HEK293 (cell line): ENCODE data around the gene SLC25A24.
A peak's percentile ranks its signal among the peaks of the same experiment; 100 is the strongest.

ENCODE experiments used
- CTCF ChIP-seq: fragments of 450-650 bp; formaldehyde crosslinking; IDR thresholded peaks from 2 replicates; pipeline ENCODE4 v1.5.1; 2016; ENCODE audit warnings: missing biosample characterization, missing genetic modification characterization
- MYNN ChIP-seq: fragments of 450-650 bp; formaldehyde crosslinking; IDR thresholded peaks from 2 replicates; pipeline ENCODE4 v1.5.1; 2016; ENCODE audit warnings: missing biosample characterization, missing genetic modification characterization, borderline replicate concordance
- REPIN1 ChIP-seq: fragments of 450-650 bp; formaldehyde crosslinking; IDR thresholded peaks from 2 replicates; pipeline ENCODE4 v1.5.1; 2017; ENCODE audit warnings: missing biosample characterization, missing genetic modification characterization, low read depth
- ZFP41 ChIP-seq: fragments of 450-650 bp; formaldehyde crosslinking; IDR thresholded peaks from 2 replicates; pipeline ENCODE4 v1.5.1; 2016; ENCODE audit warnings: missing biosample characterization, missing genetic modification characterization, borderline replicate concordance
- ZNF223 ChIP-seq: fragments of 450-650 bp; formaldehyde crosslinking; IDR thresholded peaks from 2 replicates; pipeline ENCODE4 v1.5.1; 2016; ENCODE audit warnings: missing biosample characterization, missing genetic modification characterization
- ZNF26 ChIP-seq: fragments of 450-650 bp; formaldehyde crosslinking; IDR thresholded peaks from 2 replicates; pipeline ENCODE4 v1.5.1; 2016; ENCODE audit warnings: missing biosample characterization, missing genetic modification characterization
- ZNF324 ChIP-seq: fragments of 450-650 bp; formaldehyde crosslinking; IDR thresholded peaks from 2 replicates; pipeline ENCODE4 v1.5.1; 2016; ENCODE audit warnings: missing biosample characterization, missing genetic modification characterization
- ZNF350 ChIP-seq: fragments of 450-650 bp; formaldehyde crosslinking; IDR thresholded peaks from 2 replicates; pipeline ENCODE4 v1.5.0; 2017; ENCODE audit warnings: missing biosample characterization, mild to moderate bottlenecking, missing genetic modification characterization
- ZNF391 ChIP-seq: fragments of 450-650 bp; formaldehyde crosslinking; IDR thresholded peaks from 2 replicates; pipeline ENCODE4 v1.5.1; 2016; ENCODE audit warnings: low read depth, missing biosample characterization, missing genetic modification characterization, borderline replicate concordance
- ZNF639 ChIP-seq: fragments of 450-650 bp; formaldehyde crosslinking; IDR thresholded peaks from 2 replicates; pipeline ENCODE4 v1.5.1; 2016; ENCODE audit warnings: missing biosample characterization, missing genetic modification characterization
- ZNF843 ChIP-seq: fragments of 450-650 bp; formaldehyde crosslinking; IDR thresholded peaks from 2 replicates; pipeline ENCODE4 v1.5.1; 2016; ENCODE audit warnings: missing biosample characterization, missing genetic modification characterization

- TF ChIP-seq MYNN (no peak), ZNF639 (tag by site-specific recombination) (no peak), ZNF391 (tag by site-specific recombination) (no peak), ZFP41 (tag by site-specific recombination) (no peak), ZNF26 (no peak), ZNF223 (tag by site-specific recombination) (no peak), CTCF (tag by site-specific recombination) (peak; percentile 35), ZNF324 (tag by site-specific recombination) (no peak), REPIN1 (tag by site-specific recombination) (no peak), ZNF350 (no peak), ZNF843 (no peak)
Observed at GRCh38 chr1:108200687-108201051, 526 bp upstream of the SLC25A24 start.
